K562 (cell line): ENCODE measurements around the gene OR5M11. TPM values are rescaled to one million over a fixed set of nuclear protein-coding genes. Genes with fewer than 3 reads are reported as not detected.

Source experiments
- ATAC-seq: fragments of 200-7000 bp; cut with Tn5 transposase; 3 replicates; pipeline ENCODE4 v1.9.1; 2020; ENCODE audit warnings: moderate library complexity
- BruUV-seq: library from RNA; stranded (reverse); fragments of 400-500 nt; replicated peaks from 2 replicates; lab custom pipeline; 2021; lab: Mats Ljungman, UMichigan
- CTCF ChIA-PET: fragments of 300-600 bp; formaldehyde crosslinking; extraction: SDS; loops from one replicate; lab custom pipeline; 2021; ENCODE audit warnings: low intra/inter-chr PET ratio; lab: Yijun Ruan, JAX
- POLR2A ChIA-PET: fragments of 300-600, 350-650 bp; sonication (Branson Sonifier 250); formaldehyde crosslinking; extraction: SDS; loops from one replicate; lab custom pipeline; 2021; ENCODE audit warnings: antibody characterized with exemption, inconsistent platforms; lab: Yijun Ruan, JAX
- DNase-seq, 4 experiments: peaks; one replicate each; pipeline versions ENCODE4 v3.0.0 to v3.0.0-alpha.2; 2011 to 2018; ENCODE audit warnings: low spot score in 3 of 4, mixed read lengths in 3 of 4; ENCODE audit errors: extremely low read depth in 1 of 4
- FAIRE-seq: peaks from 2 replicates; lab custom pipeline; 2011; peaks lifted over from hg19 to GRCh38; lab: Jason Lieb, UNC
- H2AFZ ChIP-seq: 2 replicates; pipeline ENCODE4 v1.6.0; 2011; ENCODE audit warnings: low read depth, low read length, control low read depth, inconsistent platforms
- H3K27ac ChIP-seq: fragments of 200-600 bp; 3 replicates; pipeline ENCODE4 v1.8.0; 2011; ENCODE audit warnings: low read depth, mild to moderate bottlenecking, control low read depth, inconsistent platforms, low read length, moderate library complexity, mixed read lengths; ENCODE audit errors: extremely low read depth
- H3K27me3 ChIP-seq, 2 experiments: fragments of 300-600 bp in 1 of 2; 2 replicates in 1 of 2; 3 replicates in 1 of 2; pipeline versions ENCODE4 v1.6.0 to v1.8.0; 2011; ENCODE audit warnings: inconsistent platforms in 2 of 2, low read length in 2 of 2, mild to moderate bottlenecking in 1 of 2, mixed read lengths in 1 of 2, moderate library complexity in 1 of 2; ENCODE audit not compliant: control insufficient read depth in 2 of 2, insufficient read depth in 2 of 2
- H3K36me3 ChIP-seq: fragments of 300-600 bp; 3 replicates; pipeline ENCODE4 v1.8.0; 2011; ENCODE audit warnings: mild to moderate bottlenecking, low read length, inconsistent platforms; ENCODE audit not compliant: control insufficient read depth, insufficient read depth
- H3K4me1 ChIP-seq, 2 experiments: fragments of 200-600 bp in 1 of 2; replicated peaks in 1 of 2; 2 replicates in 1 of 2; 3 replicates in 1 of 2; pipeline versions ENCODE4 v1.5.1 to v1.8.0; 2011; ENCODE audit warnings: inconsistent platforms in 2 of 2, low read length in 2 of 2, mild to moderate bottlenecking in 1 of 2, mixed read lengths in 1 of 2, moderate library complexity in 1 of 2; ENCODE audit not compliant: control insufficient read depth in 2 of 2, insufficient read depth in 2 of 2
- H3K4me2 ChIP-seq: 2 replicates; pipeline ENCODE4 v1.6.1; 2011; ENCODE audit warnings: low read length, control low read depth, inconsistent platforms, mixed read lengths; ENCODE audit not compliant: insufficient read depth
- H3K4me3 ChIP-seq: fragments of 200-600 bp; sonication (generic), shearing (Covaris generic); 2 replicates; pipeline ENCODE4 v1.5.1; 2016; ENCODE audit warnings: control low read depth, inconsistent platforms
- H3K79me2 ChIP-seq: fragments of 200-600 bp; 3 replicates; pipeline ENCODE4 v1.8.0; 2011; ENCODE audit warnings: low read length, inconsistent platforms; ENCODE audit not compliant: control insufficient read depth, insufficient read depth
- H3K9ac ChIP-seq, 2 experiments: 2 replicates each; pipeline versions ENCODE4 v1.6.0 to v1.6.1; 2011; ENCODE audit warnings: low read depth in 2 of 2, low read length in 2 of 2, control low read depth in 1 of 2, inconsistent platforms in 1 of 2, mild to moderate bottlenecking in 1 of 2, mixed read lengths in 1 of 2; ENCODE audit not compliant: insufficient read depth in 1 of 2
- H3K9me1 ChIP-seq: one replicate; pipeline ENCODE4 v1.6.0; 2011; ENCODE audit warnings: inconsistent platforms, mild to moderate bottlenecking, low read length, moderate library complexity; ENCODE audit not compliant: control insufficient read depth, insufficient read depth
- H3K9me3 ChIP-seq: replicated peaks from 2 replicates; pipeline ENCODE4 v1.5.1; 2011; ENCODE audit warnings: low read depth, low read length, inconsistent platforms; ENCODE audit not compliant: control insufficient read depth, insufficient read depth
- H4K20me1 ChIP-seq: replicated peaks from 2 replicates; pipeline ENCODE4 v1.6.1; 2011; ENCODE audit warnings: low read length, inconsistent platforms, mixed read lengths; ENCODE audit not compliant: control insufficient read depth, insufficient read depth
- DIDO1 ChIP-seq: fragments of 450-650 bp; IDR thresholded peaks from 2 replicates; pipeline ENCODE4 v1.6.1; 2016; ENCODE audit warnings: low read depth, missing biosample characterization, missing genetic modification characterization
- E2F6 ChIP-seq, 2 experiments: IDR thresholded peaks; 2 replicates each; pipeline ENCODE4 v1.6.1; 2011; ENCODE audit warnings: borderline replicate concordance in 1 of 2, control low read depth in 1 of 2, low read depth in 1 of 2, low read length in 1 of 2, mild to moderate bottlenecking in 1 of 2, mixed read lengths in 1 of 2, moderate library complexity in 1 of 2; ENCODE audit not compliant: insufficient read depth in 1 of 2, insufficient read length in 1 of 2, poor library complexity in 1 of 2, severe bottlenecking in 1 of 2; ENCODE audit errors: extremely low read depth in 1 of 2
- GATA2 ChIP-seq: sonication (generic); formaldehyde crosslinking; IDR thresholded peaks from 2 replicates; pipeline ENCODE4 v1.4.0; 2020; ENCODE audit warnings: mild to moderate bottlenecking, missing genetic modification reagents
- MAFF ChIP-seq: IDR thresholded peaks from 2 replicates; pipeline ENCODE4 v1.6.1; 2012; ENCODE audit warnings: low read length, improper control_type of control experiment
- RBM22 ChIP-seq: fragments of 200-400 bp; formaldehyde crosslinking; IDR thresholded peaks from 2 replicates; pipeline ENCODE4 v1.6.1; 2018; ENCODE audit warnings: low read length, low read depth; ENCODE audit not compliant: poor library complexity, severe bottlenecking
- SOX6 ChIP-seq: fragments of 450-650 bp; IDR thresholded peaks from 2 replicates; pipeline ENCODE4 v1.6.1; 2014; ENCODE audit warnings: mild to moderate bottlenecking
- WGBS: fragments of 100-300 bp; shearing (Covaris generic); methylation state at CpG from one replicate; pipeline ENCODE4 v1.1.6; 2016; ENCODE audit warnings: low coverage, mixed read lengths; ENCODE audit not compliant: insufficient coverage; ENCODE audit errors: missing lambda C conversion rate; 5-methylcytosine and 5-hydroxymethylcytosine counted together
- in situ Hi-C: fragments of 300-500 bp; cut with MboI; formaldehyde crosslinking; loops from 4 replicates; pipeline ENCODE4 v1.15.0; 2018; ENCODE audit warnings: inconsistent platforms, mixed read lengths
- intact Hi-C: fragments of 100-400 bp; cut with micrococcal nuclease; formaldehyde crosslinking; loops from 2 replicates; pipeline ENCODE4 v1.14.2; 2022
- polyA plus RNA-seq, 8 experiments: library from polyadenylated mRNA; depleted of rRNA in 4 of 8; stranded (reverse) in 5 of 8; unstranded in 3 of 8; fragments of >200 nt; fragmentation: Nextera tagmentation in 2 of 8; fragmentation: Illumina TruSeq in 1 of 8; extraction: Ambion mirVana in 2 of 8; extraction: Trizol in 1 of 8; gene quantifications; 2 replicates each; pipeline versions ENCODE4 v1.2.1 to v1.2.3, GENCODE V29; 2011 to 2014; ENCODE audit warnings: inconsistent platforms in 1 of 8, missing spikeins in 1 of 8
- total RNA-seq, 7 experiments: library from RNA; depleted of rRNA in 6 of 7; stranded (reverse); fragments of >200 nt in 6 of 7; fragmentation: Illumina TruSeq in 2 of 7; extraction: Trizol in 2 of 7; gene quantifications; 2 replicates each; pipeline versions ENCODE4 v1.2.1 to v1.2.3, GENCODE V29; 2011 to 2021; ENCODE audit warnings: low replicate concordance in 1 of 7

The OR5M11 gene
- total and polyA plus RNA-seq, 9 of the 15 experiments (the other 6 are each of a cell fraction or from before 2014, with no cell fraction given) = not detected

GRCh38 chr11:56531856-56532255, 11.2 kb downstream of the OR5M11 start:
- in situ Hi-C loops = no loop called here
- Histone ChIP-seq H3K4me1 (no peaks in the 10 kb centered on the region), H3K9me3 (no peaks in the 10 kb centered on the region), H3K79me2 (no peaks in the 10 kb centered on the region), H3K9ac (no peak overlapping the region), H4K20me1 (no peaks in the 10 kb centered on the region), H3K27me3 (no peaks in the 10 kb centered on the region), H3K9me1 (no peaks in the 10 kb centered on the region), H3K36me3 (no peaks in the 10 kb centered on the region), H3K27ac (no peak overlapping the region), H3K4me2 (no peak overlapping the region), H2AFZ (no peak overlapping the region), H3K4me3 (no peak overlapping the region)
- WGBS = 6% methylated on average over 2 of the region's 2 CpGs
- DNase-seq = no peak
- intact Hi-C loops = no loop called here
- ChIA-PET CTCF (no interaction called here), POLR2A (no interaction called here)
- no peak for FAIRE-seq
- no peak for TF ChIP-seq MAFF
- no peak for TF ChIP-seq RBM22
- no peak for TF ChIP-seq GATA2 (CRISPR knock-in tag)
- no peak for TF ChIP-seq E2F6 (IDR thresholded peaks at IDR 0.05; ENCODE audit: borderline replicate concordance in 1 of 2, extremely low read depth in 1 of 2, insufficient read depth in 1 of 2, insufficient read length in 1 of 2, low read depth in 1 of 2, low read length in 1 of 2, poor library complexity in 1 of 2, severe bottlenecking in 1 of 2)
- TF ChIP-seq SOX6 = no peak
- TF ChIP-seq DIDO1 (tag) = no peak
- BruUV-seq = no TSS peak
- ATAC-seq = no peak
